ENCODE results near the gene ARHGAP15.

DNA sequence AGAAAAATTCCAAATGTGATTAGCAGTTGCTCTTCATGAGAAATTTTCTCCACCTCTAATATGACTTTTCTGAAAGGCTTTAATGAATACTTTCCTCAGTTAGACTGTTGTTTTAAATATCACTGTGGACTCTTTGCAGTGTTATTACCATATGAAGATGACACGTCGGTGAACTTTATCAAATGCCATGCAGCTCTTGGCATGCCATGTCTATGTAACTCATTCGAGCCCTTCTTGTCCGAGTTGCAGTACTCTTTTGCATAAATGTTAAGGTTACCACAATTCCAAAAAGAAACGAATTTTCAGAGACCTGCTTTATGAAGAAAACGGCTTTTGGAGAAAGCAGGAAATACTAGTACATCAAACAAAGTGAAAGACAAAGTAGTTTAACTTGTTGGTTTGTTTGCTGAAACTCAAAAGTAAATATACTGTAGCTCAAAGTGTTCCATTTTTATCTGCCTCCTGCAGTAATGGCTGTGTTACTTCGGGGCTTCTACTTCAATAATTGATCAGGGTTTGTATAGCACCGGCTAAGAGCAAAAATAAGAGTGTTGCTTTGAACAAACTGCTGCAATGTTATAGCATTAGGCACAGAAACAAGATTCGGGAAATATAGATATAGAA, 204.1 kb downstream of the ARHGAP15 start:
- TF ChIP-seq, protein P1, sequence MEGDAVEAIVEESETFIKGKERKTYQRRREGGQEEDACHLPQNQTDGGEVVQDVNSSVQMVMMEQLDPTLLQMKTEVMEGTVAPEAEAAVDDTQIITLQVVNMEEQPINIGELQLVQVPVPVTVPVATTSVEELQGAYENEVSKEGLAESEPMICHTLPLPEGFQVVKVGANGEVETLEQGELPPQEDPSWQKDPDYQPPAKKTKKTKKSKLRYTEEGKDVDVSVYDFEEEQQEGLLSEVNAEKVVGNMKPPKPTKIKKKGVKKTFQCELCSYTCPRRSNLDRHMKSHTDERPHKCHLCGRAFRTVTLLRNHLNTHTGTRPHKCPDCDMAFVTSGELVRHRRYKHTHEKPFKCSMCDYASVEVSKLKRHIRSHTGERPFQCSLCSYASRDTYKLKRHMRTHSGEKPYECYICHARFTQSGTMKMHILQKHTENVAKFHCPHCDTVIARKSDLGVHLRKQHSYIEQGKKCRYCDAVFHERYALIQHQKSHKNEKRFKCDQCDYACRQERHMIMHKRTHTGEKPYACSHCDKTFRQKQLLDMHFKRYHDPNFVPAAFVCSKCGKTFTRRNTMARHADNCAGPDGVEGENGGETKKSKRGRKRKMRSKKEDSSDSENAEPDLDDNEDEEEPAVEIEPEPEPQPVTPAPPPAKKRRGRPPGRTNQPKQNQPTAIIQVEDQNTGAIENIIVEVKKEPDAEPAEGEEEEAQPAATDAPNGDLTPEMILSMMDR (IDR thresholded peaks at IDR 0.05), result no peak
- no peak for TF ChIP-seq POLR2A (IDR thresholded peaks at IDR 0.05)

All from adrenal gland (tissue), 5 donors.